ENCODE data around the gene PLA2G2E. TPM values are rescaled to one million over a fixed set of nuclear protein-coding genes. Genes with fewer than 3 reads are reported as not detected.
"Not testable (repeated sequence)": the region's sequence is repeated elsewhere in the genome, so short reads cannot be mapped to it uniquely, and the experiment has no call there.

The PLA2G2E gene
- total RNA-seq, 1 donor from 2014 or later: not detected

- no peak for DNase-seq (ENCODE audit: low spot score)
- no peaks in the 10 kb centered on the region for H3K27me3 Mint-ChIP-seq (ENCODE audit: low read depth)
- H3K27ac Mint-ChIP-seq: no peak overlapping the region
- intact Hi-C loops (cut with micrococcal nuclease): no loop called here
- H3K9me3 Mint-ChIP-seq: no peaks in the 10 kb centered on the region
- no peak overlapping the region for H3K4me3 Mint-ChIP-seq (ENCODE audit: low read depth)
- peaks cover 53% of the 10 kb centered on the region for H3K36me3 Mint-ChIP-seq (ENCODE audit: low read depth)
- H3K4me1 Mint-ChIP-seq (ENCODE audit: low read depth): peaks cover 9% of the 10 kb centered on the region
These were observed 30.7 kb downstream of the PLA2G2E start for GRCh38 chr1:19892628-19893168.

GRCh38 chr1:19892129-19892528, 31.3 kb downstream of the PLA2G2E start:
- Mint-ChIP-seq H3K9me3 (no peaks in the 10 kb centered on the region), H3K27me3 (ENCODE audit: low read depth) (no peaks in the 10 kb centered on the region), H3K4me1 (ENCODE audit: low read depth) (peaks cover 9% of the 10 kb centered on the region), H3K27ac (no peak overlapping the region), H3K4me3 (ENCODE audit: low read depth) (no peak overlapping the region), H3K36me3 (ENCODE audit: low read depth) (peaks cover 48% of the 10 kb centered on the region)
- DNase-seq (ENCODE audit: low spot score): no peak
- intact Hi-C loops (cut with micrococcal nuclease): no loop called here

- Mint-ChIP-seq H3K9me3 (no peaks in the 10 kb centered on the region), H3K27ac (no peak overlapping the region), H3K27me3 (ENCODE audit: low read depth) (no peaks in the 10 kb centered on the region), H3K36me3 (ENCODE audit: low read depth) (peaks cover 40% of the 10 kb centered on the region), H3K4me1 (ENCODE audit: low read depth) (peaks cover 16% of the 10 kb centered on the region), H3K4me3 (ENCODE audit: low read depth) (no peak overlapping the region)
- DNase-seq (ENCODE audit: low spot score): no peak
- intact Hi-C loops (cut with micrococcal nuclease): no loop called here
These were observed 33.8 kb downstream of the PLA2G2E start for GRCh38 chr1:19889656-19890055.

- H3K36me3 Mint-ChIP-seq (ENCODE audit: low read depth): peaks cover 29% of the 10 kb centered on the region
- H3K4me1 Mint-ChIP-seq (ENCODE audit: low read depth): peaks cover 29% of the 10 kb centered on the region
- intact Hi-C loops (cut with micrococcal nuclease): no loop called here
- H3K4me3 Mint-ChIP-seq (ENCODE audit: low read depth): no peak overlapping the region
- no peaks in the 10 kb centered on the region for H3K27me3 Mint-ChIP-seq (ENCODE audit: low read depth)
- H3K27ac Mint-ChIP-seq: no peak overlapping the region
- no peaks in the 10 kb centered on the region for H3K9me3 Mint-ChIP-seq
- no peak for DNase-seq (ENCODE audit: low spot score)
These were observed 35.3 kb downstream of the PLA2G2E start for GRCh38 chr1:19888112-19888511.

GRCh38 chr1:19885821-19886220, 37.6 kb downstream of the PLA2G2E start:
- peaks cover 9% of the 10 kb centered on the region for H3K36me3 Mint-ChIP-seq (ENCODE audit: low read depth)
- H3K4me1 Mint-ChIP-seq (ENCODE audit: low read depth): peaks cover 31% of the 10 kb centered on the region
- DNase-seq (ENCODE audit: low spot score): no peak
- no peak overlapping the region for H3K4me3 Mint-ChIP-seq (ENCODE audit: low read depth)
- H3K27ac Mint-ChIP-seq: no peak overlapping the region
- H3K27me3 Mint-ChIP-seq (ENCODE audit: low read depth): peaks cover 2% of the 10 kb centered on the region
- no peaks in the 10 kb centered on the region for H3K9me3 Mint-ChIP-seq
- intact Hi-C loops (cut with micrococcal nuclease): no loop called here

- H3K36me3 Mint-ChIP-seq (ENCODE audit: low read depth): peaks cover 5% of the 10 kb centered on the region
- H3K27ac Mint-ChIP-seq: no peak overlapping the region
- H3K4me1 Mint-ChIP-seq (ENCODE audit: low read depth): peaks cover 31% of the 10 kb centered on the region
- H3K9me3 Mint-ChIP-seq: no peaks in the 10 kb centered on the region
- DNase-seq (ENCODE audit: low spot score): no peak
- intact Hi-C loops (cut with micrococcal nuclease): no loop called here
- H3K4me3 Mint-ChIP-seq (ENCODE audit: low read depth): no peak overlapping the region
- peaks cover 4% of the 10 kb centered on the region for H3K27me3 Mint-ChIP-seq (ENCODE audit: low read depth)
These were observed 39.1 kb downstream of the PLA2G2E start for GRCh38 chr1:19884312-19884711.

GRCh38 chr1:19882111-19883071, 41.0 kb downstream of the PLA2G2E start, which contains the start of gene OTUD3:
OTUD3 (plus strand) TSS chr1:19882395; CDS start chr1:19882514, 119 bp downstream.
- Mint-ChIP-seq H3K4me1 (ENCODE audit: low read depth) (peaks cover 27% of the 10 kb centered on the region), H3K4me3 (ENCODE audit: low read depth) (peak within 1 kb of the TSS; percentile 83), H3K27me3 (ENCODE audit: low read depth) (peaks cover 5% of the 10 kb centered on the region), H3K9me3 (no peaks in the 10 kb centered on the region), H3K36me3 (ENCODE audit: low read depth) (peaks cover 2% of the 10 kb centered on the region), H3K27ac (peak within 1 kb of the TSS; percentile 60)
- intact Hi-C loops (cut with micrococcal nuclease): no loop called here
- peak; percentile 95 for DNase-seq (ENCODE audit: low spot score)

- Mint-ChIP-seq H3K27me3 (ENCODE audit: low read depth) (peaks cover 14% of the 10 kb centered on the region), H3K4me1 (ENCODE audit: low read depth) (peaks cover 26% of the 10 kb centered on the region)
- H3K27ac Mint-ChIP-seq; DNase-seq (ENCODE audit: low spot score); intact Hi-C loops (cut with micrococcal nuclease); H3K4me3 Mint-ChIP-seq (ENCODE audit: low read depth); H3K36me3 Mint-ChIP-seq (ENCODE audit: low read depth); H3K9me3 Mint-ChIP-seq: not testable (repeated sequence)
These were observed 42.6 kb downstream of the PLA2G2E start for GRCh38 chr1:19880841-19881240.

GRCh38 chr1:19879661-19880060, 43.8 kb downstream of the PLA2G2E start:
- Mint-ChIP-seq H3K4me1 (ENCODE audit: low read depth) (peaks cover 20% of the 10 kb centered on the region), H3K27me3 (ENCODE audit: low read depth) (peaks cover 16% of the 10 kb centered on the region), H3K9me3 (no peaks in the 10 kb centered on the region), H3K4me3 (ENCODE audit: low read depth) (no peak overlapping the region), H3K27ac (no peak overlapping the region), H3K36me3 (ENCODE audit: low read depth) (no peaks in the 10 kb centered on the region)
- intact Hi-C loops (cut with micrococcal nuclease): no loop called here
- DNase-seq (ENCODE audit: low spot score): no peak

- no peak overlapping the region for H3K4me3 Mint-ChIP-seq (ENCODE audit: low read depth)
- DNase-seq (ENCODE audit: low spot score): no peak
- H3K27ac Mint-ChIP-seq: no peak overlapping the region
- H3K27me3 Mint-ChIP-seq (ENCODE audit: low read depth): peaks cover 16% of the 10 kb centered on the region
- intact Hi-C loops (cut with micrococcal nuclease): no loop called here
- no peaks in the 10 kb centered on the region for H3K36me3 Mint-ChIP-seq (ENCODE audit: low read depth)
- no peaks in the 10 kb centered on the region for H3K9me3 Mint-ChIP-seq
- H3K4me1 Mint-ChIP-seq (ENCODE audit: low read depth): peaks cover 18% of the 10 kb centered on the region
These were observed 44.2 kb downstream of the PLA2G2E start for GRCh38 chr1:19879227-19879626.

GRCh38 chr1:19878637-19878985, 44.8 kb downstream of the PLA2G2E start:
- no peak overlapping the region for H3K27ac Mint-ChIP-seq
- H3K36me3 Mint-ChIP-seq (ENCODE audit: low read depth): no peaks in the 10 kb centered on the region
- no peaks in the 10 kb centered on the region for H3K9me3 Mint-ChIP-seq
- DNase-seq (ENCODE audit: low spot score): no peak
- no peak overlapping the region for H3K4me3 Mint-ChIP-seq (ENCODE audit: low read depth)
- H3K27me3 Mint-ChIP-seq (ENCODE audit: low read depth): peaks cover 16% of the 10 kb centered on the region
- H3K4me1 Mint-ChIP-seq (ENCODE audit: low read depth): peaks cover 12% of the 10 kb centered on the region
- intact Hi-C loops (cut with micrococcal nuclease): no loop called here

GRCh38 chr1:19877821-19878636, 45.4 kb downstream of the PLA2G2E start:
- H3K27me3 Mint-ChIP-seq (ENCODE audit: low read depth): peaks cover 19% of the 10 kb centered on the region

More at GRCh38 chr1:19877821-19878636, 45.4 kb downstream of the PLA2G2E start:
- intact Hi-C loops (cut with micrococcal nuclease): no loop called here
- Mint-ChIP-seq H3K4me3 (ENCODE audit: low read depth) (no peak overlapping the region), H3K9me3 (no peaks in the 10 kb centered on the region), H3K27ac (no peak overlapping the region), H3K4me1 (ENCODE audit: low read depth) (peaks cover 6% of the 10 kb centered on the region), H3K36me3 (ENCODE audit: low read depth) (no peaks in the 10 kb centered on the region)
- DNase-seq (ENCODE audit: low spot score): no peak
